ENCODE measurements around the gene ECHS1.

ECHS1 gene

DNA sequence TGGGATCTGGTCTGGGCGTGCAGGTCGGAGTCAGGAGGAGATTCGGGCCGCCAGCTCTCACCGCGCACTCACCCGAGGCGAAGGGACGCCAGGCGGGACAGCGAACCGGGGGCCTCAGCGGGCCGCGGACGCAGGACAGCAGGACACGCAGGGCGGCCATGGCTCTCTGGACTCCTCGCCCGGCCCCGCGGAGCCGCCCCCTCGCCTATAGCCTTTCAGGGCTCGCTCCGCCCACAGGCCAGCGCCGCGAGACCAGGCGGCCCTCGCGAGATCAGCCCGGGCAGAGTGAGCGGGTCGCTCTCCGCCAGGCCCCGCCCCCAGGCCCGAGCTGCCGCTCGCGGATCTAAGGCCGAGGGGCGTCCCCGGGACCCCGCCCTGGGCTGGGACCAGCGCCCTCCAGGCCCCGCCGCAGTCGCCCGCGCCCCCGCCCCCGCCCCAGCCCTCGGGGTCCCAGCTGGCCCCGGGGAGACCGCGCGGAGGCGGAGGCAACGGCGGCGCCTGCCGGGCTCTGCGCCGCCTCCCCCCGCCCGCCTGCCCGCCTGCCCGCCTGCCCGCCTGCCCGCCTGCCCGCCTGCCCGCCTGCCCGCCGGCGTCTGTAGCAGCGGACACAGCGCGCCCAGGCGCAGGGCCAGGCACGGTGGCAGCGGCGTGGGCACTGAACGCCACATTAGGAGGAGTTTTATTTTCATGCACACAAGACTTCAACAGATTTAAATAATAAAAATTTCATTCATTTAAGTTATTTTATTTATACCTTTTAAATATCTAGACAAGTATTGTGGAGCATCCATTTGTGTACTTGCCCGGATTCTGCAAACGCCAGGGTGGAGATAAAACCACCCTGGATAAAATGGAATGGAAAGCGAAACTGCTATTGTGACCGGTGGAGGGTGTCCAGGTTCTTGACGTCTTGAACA lies at the start of gene ECHS1:
TSS of gene ECHS1 (minus strand) at position 181 of the 917 bp plus-strand sequence. CDS start at position 160, 21 bp downstream.
- DNase-seq (ENCODE audit: low read depth) = peak; percentile 44
- TF ChIP-seq, protein P1, sequence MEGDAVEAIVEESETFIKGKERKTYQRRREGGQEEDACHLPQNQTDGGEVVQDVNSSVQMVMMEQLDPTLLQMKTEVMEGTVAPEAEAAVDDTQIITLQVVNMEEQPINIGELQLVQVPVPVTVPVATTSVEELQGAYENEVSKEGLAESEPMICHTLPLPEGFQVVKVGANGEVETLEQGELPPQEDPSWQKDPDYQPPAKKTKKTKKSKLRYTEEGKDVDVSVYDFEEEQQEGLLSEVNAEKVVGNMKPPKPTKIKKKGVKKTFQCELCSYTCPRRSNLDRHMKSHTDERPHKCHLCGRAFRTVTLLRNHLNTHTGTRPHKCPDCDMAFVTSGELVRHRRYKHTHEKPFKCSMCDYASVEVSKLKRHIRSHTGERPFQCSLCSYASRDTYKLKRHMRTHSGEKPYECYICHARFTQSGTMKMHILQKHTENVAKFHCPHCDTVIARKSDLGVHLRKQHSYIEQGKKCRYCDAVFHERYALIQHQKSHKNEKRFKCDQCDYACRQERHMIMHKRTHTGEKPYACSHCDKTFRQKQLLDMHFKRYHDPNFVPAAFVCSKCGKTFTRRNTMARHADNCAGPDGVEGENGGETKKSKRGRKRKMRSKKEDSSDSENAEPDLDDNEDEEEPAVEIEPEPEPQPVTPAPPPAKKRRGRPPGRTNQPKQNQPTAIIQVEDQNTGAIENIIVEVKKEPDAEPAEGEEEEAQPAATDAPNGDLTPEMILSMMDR (IDR thresholded peaks at IDR 0.05; ENCODE audit: control insufficient read depth, insufficient read depth, low read depth, low read length, missing control alignments) = no peak
- peak within 1 kb of the TSS; percentile 93 for H3K4me3 ChIP-seq (ENCODE audit: control insufficient read depth, low read depth, low read length)

DNA sequence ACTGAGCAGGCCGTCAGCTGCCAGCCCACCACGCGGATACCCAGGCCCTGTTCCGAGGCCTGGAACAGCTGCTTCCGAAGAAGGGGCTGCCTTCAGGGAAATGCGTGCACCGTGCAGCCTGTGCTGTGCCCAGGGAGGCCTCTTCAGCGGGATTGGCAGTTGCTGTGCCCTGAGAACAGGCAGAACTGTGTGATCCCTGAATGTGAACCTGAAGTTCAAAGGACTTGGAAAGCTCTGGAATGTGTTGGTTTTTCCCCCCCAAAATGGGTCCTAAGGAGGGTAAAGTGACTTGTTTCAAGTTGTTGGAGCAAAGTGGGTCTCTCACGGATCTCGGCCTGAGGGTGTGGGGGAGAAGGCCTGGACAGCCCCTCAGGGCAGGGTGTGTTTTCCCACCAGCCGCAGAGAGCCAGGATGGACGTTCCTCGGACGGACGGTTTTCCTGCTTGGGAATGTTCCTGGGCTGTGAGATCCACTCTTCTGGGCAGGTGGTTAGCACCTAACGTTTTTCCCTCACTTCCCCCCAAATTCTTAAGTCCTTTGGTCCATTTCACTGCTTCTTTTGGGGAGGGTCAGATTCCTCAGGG lies 49.2 kb upstream of the ECHS1 start:
- no peak overlapping the region for H3K4me3 ChIP-seq (ENCODE audit: control insufficient read depth, low read depth, low read length)
- TF ChIP-seq, protein P1 (IDR thresholded peaks at IDR 0.05; ENCODE audit: control insufficient read depth, insufficient read depth, low read depth, low read length, missing control alignments) = no peak
- DNase-seq (ENCODE audit: low read depth) = no peak

DNA sequence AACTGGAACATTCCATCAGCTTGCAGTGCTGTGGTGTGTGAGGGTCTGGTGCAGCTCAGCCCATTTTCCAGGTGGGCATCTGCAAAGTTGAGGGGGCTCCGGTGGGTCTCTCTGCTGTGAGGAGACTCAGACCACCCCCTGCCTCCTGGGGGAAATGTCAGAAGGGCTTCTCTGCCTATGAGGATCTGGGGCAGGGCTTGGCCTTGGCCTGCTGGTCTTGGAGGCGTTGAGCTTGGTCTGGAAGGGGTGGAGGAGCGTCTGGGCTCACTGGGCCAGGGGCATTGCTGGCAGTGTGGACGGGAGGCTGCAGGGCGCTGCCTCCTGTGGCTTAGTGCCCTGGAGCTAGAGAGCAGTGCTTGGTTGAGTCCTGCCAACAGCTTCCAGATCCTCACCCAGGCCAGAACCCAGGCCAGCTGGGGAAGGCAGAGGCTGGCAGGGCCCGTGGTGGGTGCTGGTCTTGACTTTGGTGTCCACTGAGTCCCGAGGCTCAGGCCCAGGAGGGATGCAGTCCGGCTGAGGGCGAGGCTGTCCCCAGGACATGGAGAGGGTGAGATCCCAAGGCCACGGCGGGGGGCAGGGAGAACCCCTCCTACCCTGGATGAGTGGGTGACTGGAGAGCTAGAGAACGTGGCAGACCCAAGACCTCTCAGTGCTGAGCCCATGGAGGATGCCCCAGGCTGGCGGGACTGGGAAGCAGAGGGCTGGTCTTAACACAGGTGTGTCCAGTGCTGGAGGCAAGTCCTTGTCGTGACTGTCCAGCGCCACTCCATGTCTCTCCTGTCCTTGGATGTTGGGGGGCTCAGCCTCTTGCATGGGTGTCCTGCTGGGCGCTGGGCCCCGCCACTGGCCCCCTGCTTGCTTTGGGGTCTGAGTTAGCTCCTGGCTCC lies 48.4 kb upstream of the ECHS1 start:
- TF ChIP-seq, protein P1 (IDR thresholded peaks at IDR 0.05; ENCODE audit: control insufficient read depth, insufficient read depth, low read depth, low read length, missing control alignments) = no peak
- no peak for DNase-seq (ENCODE audit: low read depth)

DNA sequence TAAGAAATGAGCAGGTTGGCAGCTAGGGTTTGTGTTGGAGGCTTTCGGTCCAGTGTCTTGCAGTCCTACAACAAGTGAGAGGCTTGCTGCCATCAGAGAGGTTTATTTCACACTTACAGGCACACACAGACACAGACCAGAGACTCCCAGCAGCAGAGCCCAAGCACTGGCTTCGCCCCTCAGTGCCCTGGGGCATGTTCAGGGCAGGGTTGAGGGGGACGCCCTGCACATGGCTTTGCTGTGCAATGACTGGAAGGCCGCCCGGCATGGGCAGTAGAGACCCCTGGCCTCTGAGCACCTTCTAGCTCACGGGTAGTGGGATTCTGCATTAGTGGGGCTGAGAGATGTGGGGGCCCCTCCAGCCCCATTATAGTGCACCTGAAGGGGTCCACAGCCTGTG lies 47.4 kb upstream of the ECHS1 start:
- TF ChIP-seq, protein P1 (IDR thresholded peaks at IDR 0.05; ENCODE audit: control insufficient read depth, insufficient read depth, low read depth, low read length, missing control alignments) = no peak
- no peak for DNase-seq (ENCODE audit: low read depth)
- no peak overlapping the region for H3K4me3 ChIP-seq (ENCODE audit: control insufficient read depth, low read depth, low read length)

More for the DNA sequence above, 48.4 kb upstream of the ECHS1 start:
- H3K4me3 ChIP-seq (ENCODE audit: control insufficient read depth, low read depth, low read length) = no peak overlapping the region

DNA sequence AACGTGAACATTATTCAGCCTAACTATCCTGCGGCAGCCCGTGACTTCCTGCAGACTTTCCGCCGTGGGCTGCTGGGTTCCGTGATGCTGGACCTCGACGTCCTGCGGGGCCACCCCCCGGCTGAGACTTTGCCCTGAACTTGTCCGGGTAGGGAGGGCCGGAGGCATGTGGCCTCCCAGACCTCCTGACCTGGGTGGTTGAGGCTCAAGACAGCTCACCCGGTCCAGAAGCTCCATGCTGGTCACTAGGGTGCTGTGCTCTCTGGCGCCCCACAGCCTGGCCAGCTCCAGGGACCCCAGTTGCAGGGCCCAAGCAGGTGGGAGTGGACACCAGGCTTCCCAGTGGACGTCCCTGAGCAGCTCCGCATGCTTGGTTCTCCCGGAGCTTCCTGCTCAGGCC lies 46.9 kb upstream of the ECHS1 start:
- DNase-seq (ENCODE audit: low read depth) = no peak
- TF ChIP-seq, protein P1 (IDR thresholded peaks at IDR 0.05; ENCODE audit: control insufficient read depth, insufficient read depth, low read depth, low read length, missing control alignments) = no peak
- H3K4me3 ChIP-seq (ENCODE audit: control insufficient read depth, low read depth, low read length) = no peak overlapping the region

Measured in AG09309 (cell line).